Spinal cord (tissue), 10 donors: Measurements from ENCODE around the gene F9. TPM values are rescaled to one million over a fixed set of nuclear protein-coding genes. Genes with fewer than 3 reads are reported as not detected.

Experiments used
- DNase-seq, 6 donors: peaks; one replicate each; pipeline versions ENCODE4 v3.0.0 to v3.0.0-alpha.2; 2013 to 2015; ENCODE audit warnings: low spot score in 6 of 6, low read depth in 4 of 6
- H3K27ac ChIP-seq: one replicate; pipeline ENCODE4 v1.5.1; 2013; ENCODE audit warnings: low read depth, low read length, control low read depth
- H3K27me3 ChIP-seq: one replicate; pipeline ENCODE4 v1.6.1; 2013; ENCODE audit warnings: low read length; ENCODE audit not compliant: control insufficient read depth, insufficient read depth
- H3K36me3 ChIP-seq: one replicate; pipeline ENCODE4 v1.6.1; 2013; ENCODE audit warnings: low read length; ENCODE audit not compliant: control insufficient read depth, insufficient read depth
- H3K4me1 ChIP-seq: one replicate; pipeline ENCODE4 v1.6.1; 2013; ENCODE audit warnings: low read length; ENCODE audit not compliant: control insufficient read depth, insufficient read depth
- H3K4me3 ChIP-seq: one replicate; pipeline ENCODE4 v1.5.1; 2013; ENCODE audit warnings: low read depth, low read length, control low read depth
- H3K9me3 ChIP-seq: one replicate; pipeline ENCODE4 v1.6.1; 2013; ENCODE audit warnings: low read length; ENCODE audit not compliant: control insufficient read depth, insufficient read depth
- WGBS: methylation state at CpG from one replicate; pipeline ENCODE4 v1.1.5; 2013; ENCODE audit warnings: missing lambda C conversion rate; ENCODE audit not compliant: insufficient coverage; 5-methylcytosine and 5-hydroxymethylcytosine counted together
- polyA plus RNA-seq, 2 donors: library from polyadenylated mRNA; unstranded; fragments of 120-200 nt; gene quantifications; one replicate each; pipeline ENCODE4 v1.2.1, GENCODE V29; 2013; ENCODE audit not compliant: insufficient read length in 2 of 2
- total RNA-seq, 2 donors: library from RNA; depleted of rRNA in 1 of 2; stranded (reverse); fragments of 120-200 nt in 1 of 2; fragments of >200 nt in 1 of 2; gene quantifications; one replicate each; pipeline versions ENCODE4 v1.2.3 to v1.2.4, GENCODE V29; 2013 to 2014
- donor health status: healthy.

The F9 gene
- total and polyA plus RNA-seq, 4 donors = not detected

DNA sequence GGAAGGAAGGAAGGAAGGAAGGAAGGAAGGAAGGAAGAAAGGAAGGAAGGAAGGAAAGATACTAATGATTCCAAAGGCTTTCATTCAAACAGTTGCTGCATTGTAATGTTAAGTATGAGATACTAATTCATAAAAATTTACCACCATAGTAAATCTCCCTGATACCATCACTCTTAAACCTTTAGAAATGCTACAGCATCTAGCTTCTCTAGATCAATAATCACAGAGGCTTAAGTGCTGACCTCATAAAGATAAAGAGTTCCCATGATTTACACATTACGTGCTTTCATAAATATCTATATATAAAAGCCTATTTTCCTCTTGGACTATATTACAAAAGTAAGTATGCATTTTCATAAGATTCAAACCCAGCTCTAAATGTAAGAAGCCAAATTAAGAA is 36.4 kb downstream of the F9 start:
- no peaks in the 10 kb centered on the region for H3K4me1 ChIP-seq
- H3K27ac ChIP-seq = no peak overlapping the region
- no CpG with 5 or more reads among the region's 1 CpG for WGBS
- no peaks in the 10 kb centered on the region for H3K36me3 ChIP-seq
- peaks cover 6% of the 10 kb centered on the region for H3K27me3 ChIP-seq
- DNase-seq = no peak
- H3K4me3 ChIP-seq = no peak overlapping the region
- no peaks in the 10 kb centered on the region for H3K9me3 ChIP-seq

- no peaks in the 10 kb centered on the region for H3K4me1 ChIP-seq
- no peaks in the 10 kb centered on the region for H3K27me3 ChIP-seq
- H3K27ac ChIP-seq = no peak overlapping the region
- no peaks in the 10 kb centered on the region for H3K9me3 ChIP-seq
- DNase-seq = peak in 1 of 6 donors; percentile 4
- no peaks in the 10 kb centered on the region for H3K36me3 ChIP-seq
- H3K4me3 ChIP-seq = no peak overlapping the region
- no CpG with 5 or more reads among the region's 4 CpGs for WGBS
Measured at GRCh38 chrX:139581068-139581467, 50.5 kb downstream of the F9 start.

GRCh38 chrX:139585613-139586012 is 55.1 kb downstream of the F9 start:
- Histone ChIP-seq H3K27ac (no peak overlapping the region), H3K36me3 (no peaks in the 10 kb centered on the region), H3K4me1 (no peaks in the 10 kb centered on the region), H3K4me3 (no peak overlapping the region), H3K27me3 (no peaks in the 10 kb centered on the region), H3K9me3 (no peaks in the 10 kb centered on the region)
- no peak for DNase-seq
- WGBS = 90% methylated on average over 2 of the region's 5 CpGs

- Histone ChIP-seq H3K4me1 (no peaks in the 10 kb centered on the region), H3K9me3 (no peaks in the 10 kb centered on the region), H3K4me3 (no peak overlapping the region), H3K27ac (no peak overlapping the region), H3K27me3 (no peaks in the 10 kb centered on the region), H3K36me3 (no peaks in the 10 kb centered on the region)
- no peak for DNase-seq
- no CpG with 5 or more reads among the region's 4 CpGs for WGBS
Measured at GRCh38 chrX:139596068-139596467, 65.5 kb downstream of the F9 start.

DNA sequence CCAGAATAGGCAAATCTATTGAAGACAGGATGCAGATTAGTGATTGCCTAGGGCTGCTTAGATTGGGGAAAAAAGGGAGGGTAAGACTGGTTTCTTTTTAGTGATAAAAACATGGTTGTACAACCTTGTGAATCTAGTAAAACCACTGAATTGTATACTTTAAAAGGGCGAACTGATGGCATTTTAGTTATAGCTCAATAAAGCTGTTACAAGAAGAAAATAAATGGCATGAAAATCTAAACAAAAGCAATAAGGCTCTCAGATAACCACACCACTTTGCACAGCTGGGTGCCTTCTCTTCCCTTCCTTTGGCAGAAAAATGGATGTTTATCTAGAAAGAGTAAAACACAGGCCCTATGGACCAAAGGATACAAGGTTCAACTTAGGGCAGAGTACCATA is 69.6 kb downstream of the F9 start:
- Histone ChIP-seq H3K4me1 (no peaks in the 10 kb centered on the region), H3K9me3 (no peaks in the 10 kb centered on the region), H3K27me3 (no peaks in the 10 kb centered on the region), H3K4me3 (no peak overlapping the region), H3K36me3 (no peaks in the 10 kb centered on the region), H3K27ac (no peak overlapping the region)
- DNase-seq = no peak
- no CpG with 5 or more reads among the region's 1 CpG for WGBS

Other genes with a start within 250 kb of the F9 start
- gene MCF2, start 177.4 kb downstream of the F9 start, total RNA-seq = 10 to 100 TPM in 1 of 2 donors, 1 to 10 TPM in 1; 5.3 to 26.2 TPM
- gene MCF2, start 177.4 kb downstream of the F9 start, polyA plus RNA-seq = 10 to 100 TPM; 12.7 to 13.8 TPM